ENCODE measurements around the gene CTH.

GRCh38 chr1:70405780-70406416 lies 5.2 kb upstream of the CTH start:
- no peak for TF ChIP-seq CTCF (IDR thresholded peaks at IDR 0.05)
- TF ChIP-seq REST (IDR thresholded peaks at IDR 0.05; ENCODE audit: insufficient read depth in 1 of 2, low read depth in 2 of 2, low read length in 1 of 2) = no peak
- TF ChIP-seq TCF7L2 (IDR thresholded peaks at IDR 0.05; ENCODE audit: low read depth, low read length) = no peak
- no peak for TF ChIP-seq POLR2AphosphoS5 (IDR thresholded peaks at IDR 0.05; ENCODE audit: low read depth, low read length)

Data from Panc1 (cell line).